DND-41 (cell line): ENCODE data around the gene ZNF747.

Experiments
- EZH2 ChIP-seq: IDR thresholded peaks from 3 replicates; pipeline ENCODE4 v1.6.1; 2012; ENCODE audit warnings: borderline replicate concordance, low read depth, mild to moderate bottlenecking, moderate library complexity, low read length, inconsistent platforms; ENCODE audit not compliant: severe bottlenecking
- TF ChIP-seq, protein P1 (sequence below): IDR thresholded peaks from 2 replicates; pipeline ENCODE4 v1.5.1; 2012; ENCODE audit warnings: borderline replicate concordance, low read length, moderate library complexity, mild to moderate bottlenecking; ENCODE audit not compliant: poor library complexity, severe bottlenecking; ENCODE audit errors: extremely low read depth

DNA sequence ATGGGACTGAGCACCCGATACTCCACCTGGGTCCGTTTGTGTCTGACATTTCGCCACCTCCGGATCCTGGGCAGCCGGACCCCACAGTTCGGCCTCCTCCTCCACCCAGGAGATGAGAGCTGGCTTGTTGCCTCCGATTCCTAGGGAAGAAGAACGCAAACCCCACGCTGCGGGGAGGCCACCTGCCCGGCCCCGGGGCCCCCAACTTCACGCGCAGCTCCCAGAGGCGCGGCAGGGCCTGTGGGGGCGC lies 23.0 kb upstream of the ZNF747 start:
- TF ChIP-seq, protein P1, sequence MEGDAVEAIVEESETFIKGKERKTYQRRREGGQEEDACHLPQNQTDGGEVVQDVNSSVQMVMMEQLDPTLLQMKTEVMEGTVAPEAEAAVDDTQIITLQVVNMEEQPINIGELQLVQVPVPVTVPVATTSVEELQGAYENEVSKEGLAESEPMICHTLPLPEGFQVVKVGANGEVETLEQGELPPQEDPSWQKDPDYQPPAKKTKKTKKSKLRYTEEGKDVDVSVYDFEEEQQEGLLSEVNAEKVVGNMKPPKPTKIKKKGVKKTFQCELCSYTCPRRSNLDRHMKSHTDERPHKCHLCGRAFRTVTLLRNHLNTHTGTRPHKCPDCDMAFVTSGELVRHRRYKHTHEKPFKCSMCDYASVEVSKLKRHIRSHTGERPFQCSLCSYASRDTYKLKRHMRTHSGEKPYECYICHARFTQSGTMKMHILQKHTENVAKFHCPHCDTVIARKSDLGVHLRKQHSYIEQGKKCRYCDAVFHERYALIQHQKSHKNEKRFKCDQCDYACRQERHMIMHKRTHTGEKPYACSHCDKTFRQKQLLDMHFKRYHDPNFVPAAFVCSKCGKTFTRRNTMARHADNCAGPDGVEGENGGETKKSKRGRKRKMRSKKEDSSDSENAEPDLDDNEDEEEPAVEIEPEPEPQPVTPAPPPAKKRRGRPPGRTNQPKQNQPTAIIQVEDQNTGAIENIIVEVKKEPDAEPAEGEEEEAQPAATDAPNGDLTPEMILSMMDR, result no peak
- no peak for TF ChIP-seq EZH2
